ENCODE measurements around the gene LRGUK.

DNA sequence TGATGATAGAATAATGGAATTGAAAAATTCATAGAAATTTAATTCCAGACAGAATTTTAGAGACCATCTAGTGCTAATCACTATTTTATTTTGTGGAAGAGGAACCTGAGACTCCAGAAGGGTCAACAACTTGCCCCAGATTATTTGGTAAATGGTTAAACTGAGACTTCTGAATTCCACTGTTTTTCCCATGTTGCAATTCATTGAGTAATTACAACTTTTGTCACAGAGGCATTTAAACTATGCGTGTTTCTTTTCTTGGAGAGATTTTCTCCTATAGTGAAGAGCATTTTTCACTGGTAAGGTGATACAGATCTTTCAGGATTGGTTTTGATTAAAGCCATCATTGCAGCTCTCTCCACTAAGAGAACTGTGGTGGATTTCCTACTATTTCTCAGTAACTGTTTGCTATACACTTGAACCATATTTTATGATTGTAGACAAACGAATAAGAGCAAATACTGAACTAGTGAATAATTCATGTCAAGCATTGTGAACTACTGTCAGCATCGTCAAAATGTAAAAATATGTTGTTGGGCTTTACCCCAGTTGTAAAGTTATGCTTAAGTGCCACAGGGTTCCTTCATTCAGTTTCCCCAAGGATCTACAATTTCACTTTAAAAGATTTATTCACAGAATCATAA lies 26.5 kb downstream of the LRGUK start:
- no peak for TF ChIP-seq POLR2A (IDR thresholded peaks at IDR 0.05; ENCODE audit: low read depth, low read length)
- no peak for TF ChIP-seq RAD21 (IDR thresholded peaks at IDR 0.05; ENCODE audit: low read length)
- TF ChIP-seq, protein P1, sequence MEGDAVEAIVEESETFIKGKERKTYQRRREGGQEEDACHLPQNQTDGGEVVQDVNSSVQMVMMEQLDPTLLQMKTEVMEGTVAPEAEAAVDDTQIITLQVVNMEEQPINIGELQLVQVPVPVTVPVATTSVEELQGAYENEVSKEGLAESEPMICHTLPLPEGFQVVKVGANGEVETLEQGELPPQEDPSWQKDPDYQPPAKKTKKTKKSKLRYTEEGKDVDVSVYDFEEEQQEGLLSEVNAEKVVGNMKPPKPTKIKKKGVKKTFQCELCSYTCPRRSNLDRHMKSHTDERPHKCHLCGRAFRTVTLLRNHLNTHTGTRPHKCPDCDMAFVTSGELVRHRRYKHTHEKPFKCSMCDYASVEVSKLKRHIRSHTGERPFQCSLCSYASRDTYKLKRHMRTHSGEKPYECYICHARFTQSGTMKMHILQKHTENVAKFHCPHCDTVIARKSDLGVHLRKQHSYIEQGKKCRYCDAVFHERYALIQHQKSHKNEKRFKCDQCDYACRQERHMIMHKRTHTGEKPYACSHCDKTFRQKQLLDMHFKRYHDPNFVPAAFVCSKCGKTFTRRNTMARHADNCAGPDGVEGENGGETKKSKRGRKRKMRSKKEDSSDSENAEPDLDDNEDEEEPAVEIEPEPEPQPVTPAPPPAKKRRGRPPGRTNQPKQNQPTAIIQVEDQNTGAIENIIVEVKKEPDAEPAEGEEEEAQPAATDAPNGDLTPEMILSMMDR (conservative IDR thresholded peaks at IDR 0.05; ENCODE audit: low read depth, low read length) = no peak
- no peak for TF ChIP-seq MAFK (IDR thresholded peaks at IDR 0.05; ENCODE audit: low read depth, low read length)
- no peak for TF ChIP-seq MAZ (IDR thresholded peaks at IDR 0.05; ENCODE audit: borderline replicate concordance, low read depth, low read length)
- TF ChIP-seq CEBPB (IDR thresholded peaks at IDR 0.05; ENCODE audit: low read depth, low read length) = no peak
- TF ChIP-seq MXI1 (IDR thresholded peaks at IDR 0.05; ENCODE audit: borderline replicate concordance, low read depth, low read length) = no peak
- no peak for TF ChIP-seq NFE2L2 (IDR thresholded peaks at IDR 0.05; ENCODE audit: low read depth, low read length)
- TF ChIP-seq BHLHE40 (IDR thresholded peaks at IDR 0.05; ENCODE audit: low read depth, low read length) = no peak
- TF ChIP-seq, protein P2, sequence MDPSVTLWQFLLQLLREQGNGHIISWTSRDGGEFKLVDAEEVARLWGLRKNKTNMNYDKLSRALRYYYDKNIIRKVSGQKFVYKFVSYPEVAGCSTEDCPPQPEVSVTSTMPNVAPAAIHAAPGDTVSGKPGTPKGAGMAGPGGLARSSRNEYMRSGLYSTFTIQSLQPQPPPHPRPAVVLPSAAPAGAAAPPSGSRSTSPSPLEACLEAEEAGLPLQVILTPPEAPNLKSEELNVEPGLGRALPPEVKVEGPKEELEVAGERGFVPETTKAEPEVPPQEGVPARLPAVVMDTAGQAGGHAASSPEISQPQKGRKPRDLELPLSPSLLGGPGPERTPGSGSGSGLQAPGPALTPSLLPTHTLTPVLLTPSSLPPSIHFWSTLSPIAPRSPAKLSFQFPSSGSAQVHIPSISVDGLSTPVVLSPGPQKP (IDR thresholded peaks at IDR 0.05; ENCODE audit: borderline replicate concordance, low read depth, low read length) = no peak
